ENCODE data around the gene NCR1. TPM values are rescaled to one million over a fixed set of nuclear protein-coding genes. Genes with fewer than 3 reads are reported as not detected.

NCR1 gene
- total RNA-seq, 1 donor from 2014 or later: not detected

DNA sequence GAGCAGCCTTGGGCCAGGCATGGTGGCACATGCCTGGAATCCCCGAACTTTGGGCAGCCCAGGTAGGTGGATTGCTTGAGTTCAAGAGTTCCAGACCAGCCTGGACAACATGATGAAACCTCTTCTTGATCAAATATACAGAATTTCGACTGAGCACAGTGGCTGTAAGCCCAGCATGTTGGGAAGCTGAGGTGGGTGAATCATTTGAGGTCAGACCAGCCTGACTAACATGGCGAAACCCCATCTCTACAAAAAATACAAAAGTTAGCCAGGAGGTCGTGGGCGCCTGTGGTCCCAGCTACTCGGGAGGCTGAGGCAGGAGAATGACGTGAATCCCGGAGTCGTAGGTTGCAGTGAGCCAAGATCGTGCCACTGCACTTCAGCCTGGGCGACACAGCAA, 49.4 kb downstream of the NCR1 start:
- peaks cover 26% of the 10 kb centered on the region for H3K4me1 Mint-ChIP-seq
- Histone ChIP-seq H3K4me1 (peaks cover 8% of the 10 kb centered on the region), H3K9me3 (ENCODE audit: low read depth) (no peaks in the 10 kb centered on the region), H3K79me2 (ENCODE audit: low read depth) (no peaks in the 10 kb centered on the region), H4K20me1 (ENCODE audit: low read depth) (no peaks in the 10 kb centered on the region), H3K27ac (no peak overlapping the region), H2AFZ (replicated peaks) (no peak overlapping the region), H3F3A (ENCODE audit: low read depth) (peaks cover 11% of the 10 kb centered on the region), H3K36me3 (no peaks in the 10 kb centered on the region), H3K4me2 (no peak overlapping the region), H3K27me3 (no peaks in the 10 kb centered on the region), H3K4me3 (no peak overlapping the region), H3K9ac (no peak overlapping the region)
- H3K27me3 Mint-ChIP-seq (ENCODE audit: insufficient read depth, low read depth): peaks cover 23% of the 10 kb centered on the region
- no peaks in the 10 kb centered on the region for H3K36me3 Mint-ChIP-seq
- TF ChIP-seq EZH2 (IDR thresholded peaks at IDR 0.05): no peak
- TF ChIP-seq EZH2phosphoT487 (IDR thresholded peaks at IDR 0.05): no peak
- H3K4me3 Mint-ChIP-seq: no peak overlapping the region
- no peak overlapping the region for H3K27ac Mint-ChIP-seq
- DNase-seq (ENCODE audit: low spot score): no peak
- H3K9me3 Mint-ChIP-seq: peaks cover 12% of the 10 kb centered on the region

- Histone ChIP-seq H2AFZ (replicated peaks) (no peak overlapping the region), H3K4me2 (no peak overlapping the region), H3K4me1 (no peaks in the 10 kb centered on the region), H3K27ac (no peak overlapping the region), H3K27me3 (no peaks in the 10 kb centered on the region), H3K9ac (no peak overlapping the region), H3K36me3 (no peaks in the 10 kb centered on the region), H3K79me2 (ENCODE audit: low read depth) (no peaks in the 10 kb centered on the region), H3F3A (ENCODE audit: low read depth) (no peaks in the 10 kb centered on the region), H4K20me1 (ENCODE audit: low read depth) (no peaks in the 10 kb centered on the region), H3K9me3 (ENCODE audit: low read depth) (no peaks in the 10 kb centered on the region), H3K4me3 (no peak overlapping the region)
- Mint-ChIP-seq H3K36me3 (no peaks in the 10 kb centered on the region), H3K27ac (no peak overlapping the region), H3K4me3 (no peak overlapping the region), H3K9me3 (peaks cover 5% of the 10 kb centered on the region), H3K27me3 (ENCODE audit: insufficient read depth, low read depth) (peaks cover 10% of the 10 kb centered on the region), H3K4me1 (no peaks in the 10 kb centered on the region)
- no peak for DNase-seq (ENCODE audit: low spot score)
- no peak for TF ChIP-seq CTCF (IDR thresholded peaks at IDR 0.05)
- no peak for TF ChIP-seq EZH2 (IDR thresholded peaks at IDR 0.05)
- TF ChIP-seq EZH2phosphoT487 (IDR thresholded peaks at IDR 0.05): no peak
These were observed 53.9 kb downstream of the NCR1 start for GRCh38 chr19:54959840-54960239.

Small RNA genes lying within 50 kb of the gene (small RNA-seq; reads per million reads assigned to genes)
- gene AC011476.8 (not detected), gene RNU6-222P (not detected)

Other genes with a start within 250 kb of the NCR1 start
- gene LILRB4, start 243.2 kb upstream of the NCR1 start, total RNA-seq (ENCODE audit: low replicate concordance): not detected in 2 replicates
- not detected in 2 replicates for gene KIR3DL3, start 181.7 kb upstream of the NCR1 start, total RNA-seq (ENCODE audit: low replicate concordance)
- not detected in 2 replicates for gene KIR2DL3, start 167.6 kb upstream of the NCR1 start, total RNA-seq (ENCODE audit: low replicate concordance)
- gene KIR2DL1, start 136.4 kb upstream of the NCR1 start, total RNA-seq (ENCODE audit: low replicate concordance): not detected in 2 replicates
- gene KIR2DL4, start 102.5 kb upstream of the NCR1 start, total RNA-seq (ENCODE audit: low replicate concordance): not detected in 2 replicates
- gene KIR3DL1, start 89.7 kb upstream of the NCR1 start, total RNA-seq (ENCODE audit: low replicate concordance): not detected in 2 replicates
- gene KIR2DS4, start 73.5 kb upstream of the NCR1 start, total RNA-seq (ENCODE audit: low replicate concordance): not detected in 2 replicates
- not detected in 2 replicates for gene KIR3DL2, start 55.7 kb upstream of the NCR1 start, total RNA-seq (ENCODE audit: low replicate concordance)
- not detected in 2 replicates for gene FCAR, start 31.9 kb upstream of the NCR1 start, total RNA-seq (ENCODE audit: low replicate concordance)
- gene NLRP7, start 41.4 kb downstream of the NCR1 start, total RNA-seq (ENCODE audit: low replicate concordance): 0.09 TPM in 1 of 2 replicates, not detected in the other
- 75.5 and 115 TPM in 2 replicates for gene NLRP2, start 60.2 kb downstream of the NCR1 start, total RNA-seq (ENCODE audit: low replicate concordance)
- gene GP6, start 132.1 kb downstream of the NCR1 start, total RNA-seq (ENCODE audit: low replicate concordance): not detected in 2 replicates
- gene RDH13, start 157.0 kb downstream of the NCR1 start, total RNA-seq (ENCODE audit: low replicate concordance): 9.0 and 9.4 TPM in 2 replicates
- gene EPS8L1, start 169.7 kb downstream of the NCR1 start, total RNA-seq (ENCODE audit: low replicate concordance): 7.0 and 17.5 TPM in 2 replicates
- 21.8 and 62.7 TPM in 2 replicates for gene PPP1R12C, start 211.5 kb downstream of the NCR1 start, total RNA-seq (ENCODE audit: low replicate concordance)
- gene TNNT1, start 243.1 kb downstream of the NCR1 start, total RNA-seq (ENCODE audit: low replicate concordance): 74.1 and 121 TPM in 2 replicates